ENCODE results near the gene KCNS1. TPM values are rescaled to one million over a fixed set of nuclear protein-coding genes. Genes with fewer than 3 reads are reported as not detected.

The KCNS1 gene
- total and polyA plus RNA-seq, 2 of the 8 experiments (the other 6 are each of a cell fraction or from before 2014, with no cell fraction given), result 1.4 to 1.8 TPM

GRCh38 chr20:45056473-45057173 lies 44.3 kb downstream of the KCNS1 start:
- H4K91ac ChIP-seq (replicated peaks; ENCODE audit: insufficient read length, low read length), result no peak overlapping the region
- H3K56ac ChIP-seq (replicated peaks; ENCODE audit: insufficient read length, low read depth, low read length), result no peak overlapping the region
- DNase-seq (ENCODE audit: low read depth in 1 of 2, low spot score in 2 of 2) (no peak), FAIRE-seq (no peak)
- H3K23ac ChIP-seq (ENCODE audit: insufficient read length), result no peak overlapping the region
- H2AK5ac ChIP-seq (ENCODE audit: low read depth, low read length), result no peak overlapping the region
- H3K18ac ChIP-seq (ENCODE audit: extremely low read depth, low read length), result no peak overlapping the region
- H3K4ac ChIP-seq (replicated peaks; ENCODE audit: insufficient read length, low read depth, low read length), result no peak overlapping the region
- H2BK120ac ChIP-seq (replicated peaks; ENCODE audit: low read depth, low read length), result no peak overlapping the region
- POLR2A ChIA-PET (ENCODE audit: partially characterized antibody), result no interaction called here
- no peak overlapping the region for H2BK12ac ChIP-seq (ENCODE audit: low read depth, low read length)
- H4K5ac ChIP-seq (ENCODE audit: insufficient read length, low read depth, low read length), result no peak overlapping the region
- no peak overlapping the region for H3K9ac ChIP-seq (replicated peaks in 1 of 4; ENCODE audit: extremely low read depth in 1 of 4, low read depth in 3 of 4, low read length in 3 of 4)
- CTCF ChIA-PET (ENCODE audit: partially characterized antibody), result interaction anchor here (1.1 to 5.9 kb wide), 6 partner anchors 11 to 55 kb away, joined by 3 to 32 read pairs (median 4); no protein-coding TSS in a partner anchor
- no peak overlapping the region for H3K4me3 ChIP-seq (ENCODE audit: extremely low read depth in 1 of 4, insufficient read depth in 2 of 4, low read depth in 3 of 4, low read length in 4 of 4)
- no peaks in the 10 kb centered on the region for H3K79me2 ChIP-seq (ENCODE audit: control insufficient read depth in 1 of 2, insufficient read depth in 2 of 2, low read length in 2 of 2)
- H3K27me3 ChIP-seq (replicated peaks in 1 of 4; ENCODE audit: control insufficient read depth in 3 of 4, extremely low read depth in 1 of 4, insufficient read depth in 3 of 4, low read length in 3 of 4), result no peaks in the 10 kb centered on the region
- no peak overlapping the region for H3K14ac ChIP-seq (ENCODE audit: insufficient read length)
- H2BK15ac ChIP-seq (ENCODE audit: low read length), result no peak overlapping the region
- H2BK20ac ChIP-seq (ENCODE audit: low read length), result no peak overlapping the region
- no peaks in the 10 kb centered on the region for H3K36me3 ChIP-seq (ENCODE audit: control insufficient read depth in 2 of 4, insufficient read depth in 4 of 4, low read length in 3 of 4)
- H4K8ac ChIP-seq (ENCODE audit: extremely low read depth, insufficient read depth, low read length), result no peak overlapping the region
- no peak overlapping the region for H2BK5ac ChIP-seq (ENCODE audit: low read depth, low read length)
- no peak overlapping the region for H3K4me2 ChIP-seq (ENCODE audit: insufficient read depth in 1 of 2, low read depth in 2 of 2, low read length in 2 of 2)
- no peak overlapping the region for H3K27ac ChIP-seq (ENCODE audit: low read depth, low read length)
- no peaks in the 10 kb centered on the region for H4K20me1 ChIP-seq (replicated peaks in 1 of 2; ENCODE audit: control insufficient read depth in 1 of 2, insufficient read depth in 2 of 2, low read length in 2 of 2)
- H3K23me2 ChIP-seq (ENCODE audit: low read depth, low read length), result no peaks in the 10 kb centered on the region
- H3K79me1 ChIP-seq (ENCODE audit: low read depth, low read length), result no peaks in the 10 kb centered on the region
- H3K4me1 ChIP-seq (replicated peaks in 1 of 4; ENCODE audit: control insufficient read depth in 3 of 4, insufficient read depth in 4 of 4, low read length in 3 of 4), result no peaks in the 10 kb centered on the region
- 91% methylated on average over 8 of the region's 8 CpGs; no CpG with 5 or more reads in 1 of the 2 experiments for WGBS, 2 experiments (ENCODE audit: extremely low coverage in 1 of 2, insufficient coverage in 1 of 2, insufficient read length in 1 of 2, insufficient replicate concordance in 2 of 2, low coverage in 1 of 2, low lambda C conversion rate in 2 of 2, missing lambda C conversion rate in 1 of 2)
- H3K9me3 ChIP-seq (ENCODE audit: insufficient read depth in 2 of 2, low read depth in 1 of 2, low read length in 1 of 2), result no peaks in the 10 kb centered on the region
- TF ChIP-seq MAX (IDR thresholded peaks at IDR 0.05), result no peak
- TF ChIP-seq E2F6 (IDR thresholded peaks at IDR 0.05), result no peak
- TF ChIP-seq MAFK (IDR thresholded peaks at IDR 0.05; ENCODE audit: low read depth, low read length), result no peak
- H2AFZ ChIP-seq (ENCODE audit: low read length), result no peak overlapping the region
